Adipocyte (in vitro differentiated cells): ENCODE results near the gene SPACA9.

ENCODE experiments used
- DNase-seq: peaks from one replicate; pipeline ENCODE4 v3.0.0-alpha.2; 2015; ENCODE audit warnings: low read depth
- H3K27me3 ChIP-seq: replicated peaks from 2 replicates; pipeline ENCODE4 v1.7.0; 2013; ENCODE audit warnings: mild to moderate bottlenecking, low read length, moderate library complexity; ENCODE audit not compliant: control insufficient read depth, insufficient read depth
- H3K36me3 ChIP-seq: 2 replicates; pipeline ENCODE4 v1.7.0; 2013; ENCODE audit warnings: low read length, mild to moderate bottlenecking, moderate library complexity; ENCODE audit not compliant: control insufficient read depth, insufficient read depth, severe bottlenecking
- H3K4me1 ChIP-seq: 2 replicates; pipeline ENCODE4 v1.7.0; 2013; ENCODE audit warnings: mild to moderate bottlenecking, low read length, moderate library complexity; ENCODE audit not compliant: control insufficient read depth, insufficient read depth
- H3K4me3 ChIP-seq: 2 replicates; pipeline ENCODE4 v1.7.0; 2013; ENCODE audit warnings: mild to moderate bottlenecking, low read length, moderate library complexity
- H3K9ac ChIP-seq: 2 replicates; pipeline ENCODE4 v1.7.0; 2013; ENCODE audit warnings: mild to moderate bottlenecking, low read length, moderate library complexity
- H3K9me3 ChIP-seq: 2 replicates; pipeline ENCODE4 v1.7.0; 2013; ENCODE audit warnings: mild to moderate bottlenecking, low read length, moderate library complexity; ENCODE audit not compliant: control insufficient read depth

Gene SPACA9

DNA sequence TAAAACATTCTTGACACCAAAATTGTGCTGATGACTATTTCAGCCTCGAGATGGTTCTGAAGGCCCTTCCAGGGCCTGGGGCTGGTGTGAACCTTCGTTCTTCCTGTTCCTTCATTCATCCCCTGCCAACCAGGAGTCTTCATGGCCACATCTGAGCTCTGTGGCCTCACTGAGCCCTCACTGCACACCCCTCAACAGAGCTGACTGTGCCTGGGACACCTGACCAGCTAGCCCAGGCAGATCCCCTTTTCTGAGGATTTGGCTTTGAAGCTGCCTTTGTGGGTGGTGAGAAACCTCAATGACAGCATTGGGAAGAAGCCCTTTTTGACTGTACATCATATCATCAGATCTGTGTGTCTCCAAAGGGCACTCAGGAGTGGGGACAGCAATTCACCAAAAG, 14.4 kb upstream of the SPACA9 start:
- DNase-seq, result no peak
- Histone ChIP-seq H3K36me3 (no peaks in the 10 kb centered on the region), H3K27me3 (peaks cover 4% of the 10 kb centered on the region), H3K4me1 (no peaks in the 10 kb centered on the region), H3K9me3 (no peaks in the 10 kb centered on the region), H3K9ac (no peak overlapping the region), H3K4me3 (no peak overlapping the region)

DNA sequence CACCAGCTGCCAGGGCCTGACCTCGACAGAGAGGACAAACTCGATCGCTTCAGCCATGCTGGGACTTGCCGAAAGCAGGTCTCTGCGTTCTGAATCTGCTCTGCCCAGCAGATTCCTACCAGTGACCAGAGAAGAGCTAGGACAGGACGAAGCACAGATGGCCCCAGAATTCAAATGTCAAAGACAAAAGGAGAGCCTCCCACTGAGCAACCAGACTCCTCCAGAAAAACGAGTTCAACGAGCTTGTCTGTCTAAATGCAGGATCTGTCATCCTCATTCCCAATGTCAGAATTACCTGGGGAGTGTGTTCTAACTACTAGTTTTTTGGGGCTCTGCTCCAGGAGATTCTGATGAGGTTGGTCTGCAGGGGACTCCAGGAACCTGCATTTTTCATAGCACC, 14.0 kb upstream of the SPACA9 start:
- no peak overlapping the region for H3K4me3 ChIP-seq
- no peak for DNase-seq
- H3K9me3 ChIP-seq, result no peaks in the 10 kb centered on the region
- H3K9ac ChIP-seq, result no peak overlapping the region
- H3K27me3 ChIP-seq, result peaks cover 4% of the 10 kb centered on the region
- H3K36me3 ChIP-seq, result no peaks in the 10 kb centered on the region
- H3K4me1 ChIP-seq, result no peaks in the 10 kb centered on the region

- DNase-seq, result no peak
- no peaks in the 10 kb centered on the region for H3K36me3 ChIP-seq
- H3K9ac ChIP-seq, result no peak overlapping the region
- peaks cover 4% of the 10 kb centered on the region for H3K27me3 ChIP-seq
- H3K9me3 ChIP-seq, result no peaks in the 10 kb centered on the region
- peaks cover 14% of the 10 kb centered on the region for H3K4me1 ChIP-seq
- no peak overlapping the region for H3K4me3 ChIP-seq
Measured at GRCh38 chr9:132866898-132867297, 11.8 kb upstream of the SPACA9 start.

GRCh38 chr9:132869266-132869665, 9.4 kb upstream of the SPACA9 start:
- H3K9me3 ChIP-seq, result no peaks in the 10 kb centered on the region

GRCh38 chr9:132873403-132873802, 5.3 kb upstream of the SPACA9 start:
- no peak overlapping the region for H3K9ac ChIP-seq
- no peaks in the 10 kb centered on the region for H3K36me3 ChIP-seq
- peaks cover 22% of the 10 kb centered on the region for H3K4me1 ChIP-seq
- H3K9me3 ChIP-seq, result no peaks in the 10 kb centered on the region
- H3K27me3 ChIP-seq, result no peaks in the 10 kb centered on the region
- H3K4me3 ChIP-seq, result no peak overlapping the region
- DNase-seq, result no peak

More at GRCh38 chr9:132869266-132869665, 9.4 kb upstream of the SPACA9 start:
- Histone ChIP-seq H3K9ac (no peak overlapping the region), H3K36me3 (no peaks in the 10 kb centered on the region), H3K27me3 (no peaks in the 10 kb centered on the region), H3K4me1 (peaks cover 17% of the 10 kb centered on the region), H3K4me3 (no peak overlapping the region)
- DNase-seq, result no peak

DNA sequence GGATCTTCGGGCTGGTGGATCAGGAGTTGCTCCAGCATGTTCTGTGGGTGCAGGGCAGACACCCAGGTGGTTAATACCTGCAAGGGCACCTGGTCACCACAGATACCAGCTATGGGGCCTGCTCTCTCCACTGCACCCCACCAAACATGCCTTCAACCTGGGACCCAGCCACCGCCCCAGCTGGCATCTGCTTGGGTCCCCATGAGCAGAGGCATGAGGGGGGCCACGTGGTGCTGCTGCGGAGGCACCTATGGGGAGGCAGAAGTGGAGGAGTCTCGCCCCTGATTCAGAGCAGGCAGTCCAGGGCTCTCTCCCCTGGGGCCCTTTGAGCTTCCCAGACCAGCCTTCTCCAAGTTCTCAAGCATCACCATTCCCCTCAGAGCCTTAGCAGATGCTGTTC, 3.5 kb upstream of the SPACA9 start:
- Histone ChIP-seq H3K9ac (no peak overlapping the region), H3K4me1 (peaks cover 22% of the 10 kb centered on the region), H3K27me3 (no peaks in the 10 kb centered on the region)

GRCh38 chr9:132876849-132877248, 1.8 kb upstream of the SPACA9 start:
- Histone ChIP-seq H3K9ac (peak overlapping the region; percentile 97), H3K4me1 (peaks cover 8% of the 10 kb centered on the region), H3K9me3 (no peaks in the 10 kb centered on the region), H3K4me3 (no peak overlapping the region), H3K27me3 (no peaks in the 10 kb centered on the region), H3K36me3 (no peaks in the 10 kb centered on the region)
- DNase-seq, result no peak

More for the DNA sequence above, 3.5 kb upstream of the SPACA9 start:
- Histone ChIP-seq H3K4me3 (no peak overlapping the region), H3K9me3 (no peaks in the 10 kb centered on the region), H3K36me3 (no peaks in the 10 kb centered on the region)
- no peak for DNase-seq

DNA sequence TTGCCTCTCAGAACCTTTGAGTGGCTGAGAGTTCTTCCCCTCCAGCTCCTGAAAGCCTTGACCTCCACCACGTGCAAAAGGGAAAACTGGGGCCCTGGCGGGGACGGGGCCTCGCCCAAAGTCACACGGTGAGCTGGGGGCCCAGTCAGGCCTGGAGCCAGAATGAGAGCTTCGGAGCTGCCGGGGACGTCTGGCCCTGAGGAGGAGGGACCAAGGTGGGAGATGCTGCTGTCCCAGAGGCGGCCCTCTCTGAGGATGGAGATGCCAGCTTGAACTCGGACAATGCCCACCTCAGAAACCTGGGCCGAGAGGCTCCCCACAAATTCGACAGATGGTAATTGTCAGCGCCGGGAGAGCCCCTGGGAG, 1.3 kb upstream of the SPACA9 start:
- Histone ChIP-seq H3K36me3 (no peaks in the 10 kb centered on the region), H3K9me3 (no peaks in the 10 kb centered on the region), H3K4me3 (peak overlapping the region; percentile 98), H3K4me1 (peaks cover 8% of the 10 kb centered on the region), H3K27me3 (no peaks in the 10 kb centered on the region), H3K9ac (peak overlapping the region; percentile 97)
- no peak for DNase-seq

DNA sequence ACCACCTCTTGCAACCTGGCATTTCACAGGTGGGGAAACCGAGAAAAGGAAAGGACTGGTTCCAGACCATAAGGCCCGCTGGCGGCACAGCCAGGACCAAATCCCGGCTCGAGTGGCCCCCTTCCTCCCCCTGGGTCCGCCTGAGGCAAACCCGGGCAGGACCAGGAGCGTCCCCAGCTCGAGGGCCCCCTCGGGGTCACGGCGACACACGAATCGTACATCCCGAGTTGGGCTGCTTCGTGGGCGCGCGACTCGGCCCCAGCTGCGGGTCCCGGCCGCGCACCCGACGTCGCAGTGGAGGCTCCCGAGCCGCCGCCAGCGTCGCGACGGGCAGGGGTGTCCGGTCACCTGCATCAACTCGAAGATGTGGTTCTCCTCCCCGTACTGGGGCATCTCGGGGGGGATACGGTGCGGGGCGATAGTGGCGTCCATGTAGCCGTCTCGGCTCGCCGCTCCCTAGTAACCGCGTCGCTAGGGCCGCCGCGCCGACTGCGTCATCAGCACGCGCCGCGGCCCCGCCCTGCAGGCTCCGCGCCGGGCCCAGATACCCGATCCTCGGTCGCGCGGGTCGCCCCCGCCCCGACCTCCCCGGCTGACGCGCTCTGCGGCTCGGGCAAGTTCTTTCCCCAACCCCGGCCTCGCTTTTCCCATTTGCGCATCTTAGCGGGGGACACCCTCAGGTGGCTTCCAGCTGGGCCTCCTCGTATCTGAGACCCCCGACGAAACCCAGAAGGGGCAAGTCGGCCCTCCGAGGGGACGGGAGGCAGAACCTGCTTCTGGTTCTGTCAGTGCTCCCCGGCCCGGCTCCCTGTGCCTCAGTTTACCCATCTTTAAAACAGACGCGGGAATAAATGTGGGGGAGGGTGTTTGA, 639 bp upstream of the SPACA9 start, which contains the start of gene AK8:
AK8 (minus strand) TSS at position 461 of the 871 bp plus-strand sequence; CDS start at position 432, 29 bp downstream.
- peaks cover 8% of the 10 kb centered on the region for H3K4me1 ChIP-seq
- no peaks in the 10 kb centered on the region for H3K36me3 ChIP-seq
- H3K27me3 ChIP-seq, result no peaks in the 10 kb centered on the region
- peak within 1 kb of the TSS; percentile 98 for H3K4me3 ChIP-seq
- no peaks in the 10 kb centered on the region for H3K9me3 ChIP-seq
- peak; percentile 90 for DNase-seq
- peak within 1 kb of the TSS; percentile 97 for H3K9ac ChIP-seq

DNA sequence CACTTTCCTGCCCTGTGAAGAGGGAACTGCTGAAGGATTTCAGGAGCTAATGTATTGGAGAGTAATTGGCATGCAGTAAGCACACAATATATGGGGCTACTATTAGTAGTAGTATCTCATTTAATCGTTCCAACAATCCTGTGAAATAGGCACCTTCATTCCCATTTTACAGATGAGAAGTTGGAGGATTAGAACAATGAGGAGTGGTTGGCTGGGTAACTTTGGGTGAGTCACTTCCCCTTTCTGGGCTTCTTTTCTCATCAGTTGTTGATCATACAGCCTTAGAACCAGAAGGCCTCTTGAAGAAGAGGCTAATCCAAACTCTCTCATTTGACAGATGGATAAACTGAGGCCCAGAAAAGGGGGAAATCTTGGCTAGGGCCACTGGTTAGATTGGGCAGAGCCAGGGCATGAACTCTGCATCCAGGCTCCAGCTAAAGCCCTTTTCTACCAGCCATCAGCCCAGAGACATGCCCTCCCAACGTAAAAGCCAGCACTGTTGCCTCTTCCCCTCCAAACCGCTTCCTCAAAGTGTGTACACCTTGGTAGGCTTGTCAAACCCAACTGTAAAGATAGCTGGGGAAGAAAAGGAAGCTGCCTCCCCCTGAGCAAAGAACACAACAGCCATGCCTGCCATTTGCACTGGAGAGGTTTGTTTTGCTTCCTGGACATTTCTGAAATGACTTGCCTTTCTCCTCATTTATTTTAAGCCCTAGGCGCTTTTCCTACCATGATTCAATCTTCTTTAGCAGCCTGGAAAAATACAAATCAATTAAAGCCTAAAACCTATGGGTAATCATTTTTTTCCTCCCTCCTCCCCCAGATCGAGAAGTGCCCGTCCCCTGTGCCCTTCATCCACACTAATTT, 992 bp downstream of the SPACA9 start:
- Histone ChIP-seq H3K4me3 (peak overlapping the region; percentile 98), H3K9me3 (no peaks in the 10 kb centered on the region)
- DNase-seq, result no peak

GRCh38 chr9:132880324-132880661, 1.6 kb downstream of the SPACA9 start:
- peaks cover 3% of the 10 kb centered on the region for H3K36me3 ChIP-seq
- H3K9ac ChIP-seq, result no peak overlapping the region
- H3K9me3 ChIP-seq, result no peaks in the 10 kb centered on the region
- H3K4me3 ChIP-seq, result no peak overlapping the region
- no peak for DNase-seq
- H3K27me3 ChIP-seq, result no peaks in the 10 kb centered on the region
- H3K4me1 ChIP-seq, result peaks cover 5% of the 10 kb centered on the region

More for the DNA sequence above, 992 bp downstream of the SPACA9 start:
- H3K27me3 ChIP-seq, result no peaks in the 10 kb centered on the region
- H3K36me3 ChIP-seq, result peaks cover 3% of the 10 kb centered on the region
- H3K9ac ChIP-seq, result peak overlapping the region; percentile 97
- peaks cover 5% of the 10 kb centered on the region for H3K4me1 ChIP-seq
